Natural killer cell (primary cell): ENCODE results near the gene IL1RN. TPM values are rescaled to one million over a fixed set of nuclear protein-coding genes. Genes with fewer than 3 reads are reported as not detected.

Source experiments
- ATAC-seq, 3 donors: fragments of 150-1000 bp in 2 of 3; fragments of 200-7000 bp in 1 of 3; cut with Tn5 transposase; 1 replicate in 1 of 3; 2 replicates in 2 of 3; pipeline ENCODE4 v1.10.0; 2021; ENCODE audit warnings: mild to moderate bottlenecking in 2 of 3, moderate library complexity in 2 of 3
- DNase-seq, 2 donors: peaks; one replicate each; pipeline versions ENCODE4 v3.0.0 to v3.0.0-alpha.2; 2013 to 2021; ENCODE audit warnings: mixed read lengths in 1 of 2
- H3K27ac ChIP-seq: one replicate; pipeline ENCODE4 v1.5.1; 2013; ENCODE audit warnings: mild to moderate bottlenecking, low read length
- H3K27me3 ChIP-seq: one replicate; pipeline ENCODE4 v1.6.1; 2013; ENCODE audit warnings: low read length; ENCODE audit not compliant: control insufficient read depth, insufficient read depth
- H3K36me3 ChIP-seq: one replicate; pipeline ENCODE4 v1.6.1; 2013; ENCODE audit warnings: low read length; ENCODE audit not compliant: control insufficient read depth, insufficient read depth
- H3K4me1 ChIP-seq: one replicate; pipeline ENCODE4 v1.6.1; 2013; ENCODE audit warnings: low read length; ENCODE audit not compliant: control insufficient read depth, insufficient read depth
- H3K4me3 ChIP-seq: one replicate; pipeline ENCODE4 v1.5.1; 2013; ENCODE audit warnings: low read length
- H3K9me3 ChIP-seq: one replicate; pipeline ENCODE4 v1.6.1; 2013; ENCODE audit warnings: low read length; ENCODE audit not compliant: control insufficient read depth, insufficient read depth
- H3K27ac Mint-ChIP-seq, 2 donors: one replicate each; pipeline ENCODE4 v1.8.0; 2022; ENCODE audit warnings: mild to moderate bottlenecking in 2 of 2, mixed read lengths in 2 of 2, moderate library complexity in 1 of 2
- H3K27me3 Mint-ChIP-seq, 2 donors: one replicate each; pipeline ENCODE4 v1.8.0; 2022; ENCODE audit warnings: low read depth in 2 of 2, mixed read lengths in 2 of 2
- H3K36me3 Mint-ChIP-seq: one replicate; pipeline ENCODE4 v1.8.0; 2022; ENCODE audit warnings: mixed read lengths
- H3K4me1 Mint-ChIP-seq, 2 donors: one replicate each; pipeline ENCODE4 v1.8.0; 2022; ENCODE audit warnings: mixed read lengths in 2 of 2
- H3K4me3 Mint-ChIP-seq: one replicate; pipeline ENCODE4 v1.8.0; 2022; ENCODE audit warnings: mild to moderate bottlenecking, moderate library complexity, mixed read lengths
- H3K9me3 Mint-ChIP-seq, 2 donors: one replicate each; pipeline ENCODE4 v1.8.0; 2022; ENCODE audit warnings: mixed read lengths in 2 of 2
- CTCF ChIP-seq: fragments of 200-600 bp; IDR thresholded peaks from one replicate; pipeline ENCODE4 v1.8.0; 2022; ENCODE audit warnings: antibody characterized with exemption
- WGBS: methylation state at CpG from one replicate; pipeline ENCODE4 v1.1.7; 2013; ENCODE audit warnings: missing lambda C conversion rate; ENCODE audit not compliant: insufficient coverage; 5-methylcytosine and 5-hydroxymethylcytosine counted together
- intact Hi-C: fragments of 100-400 bp; cut with micrococcal nuclease; formaldehyde crosslinking; loops from one replicate; pipeline ENCODE4 v1.14.2; 2022
- total RNA-seq, 4 donors: library from RNA; stranded (reverse); fragments of 120-200 nt in 1 of 4; gene quantifications; one replicate each; pipeline versions ENCODE4 v1.2.3 to v1.2.4, GENCODE V29; 2013 to 2022

The IL1RN gene
- total RNA-seq, 3 donors from 2014 or later (not counting 1 experiment from before 2014, with no cell fraction given): 0.52 to 36.6 (median 0.91) TPM

- ATAC-seq (peak; percentile 45 to 63 (median 59)), DNase-seq (peak in 1 of 2 donors; percentile 59)
- Histone ChIP-seq H3K9me3 (no peaks in the 10 kb centered on the region), H3K27ac (no peak overlapping the region), H3K36me3 (no peaks in the 10 kb centered on the region), H3K4me1 (peaks cover 36% of the 10 kb centered on the region), H3K27me3 (no peaks in the 10 kb centered on the region), H3K4me3 (no peak overlapping the region)
- no peak overlapping the region for H3K4me3 Mint-ChIP-seq
- TF ChIP-seq CTCF: no peak
- H3K27ac Mint-ChIP-seq: no peak overlapping the region
- 41% methylated on average over 5 of the region's 10 CpGs for WGBS
- H3K9me3 Mint-ChIP-seq: no peaks in the 10 kb centered on the region
- no peaks in the 10 kb centered on the region for H3K36me3 Mint-ChIP-seq
- H3K4me1 Mint-ChIP-seq: no peaks in the 10 kb centered on the region
- intact Hi-C loops: no loop called here
- H3K27me3 Mint-ChIP-seq: peaks cover 5 to 7% of the 10 kb centered on the region in 2 donors
Measured at GRCh38 chr2:113116100-113116958, 11.1 kb upstream of the IL1RN start.

GRCh38 chr2:113117541-113118262 lies 9.7 kb upstream of the IL1RN start:
- ATAC-seq (no peak), DNase-seq (no peak)
- 92% methylated on average over 9 of the region's 9 CpGs for WGBS
- no peak for TF ChIP-seq CTCF
- peaks cover 5 to 17% of the 10 kb centered on the region in 2 donors for H3K27me3 Mint-ChIP-seq
- H3K4me1 Mint-ChIP-seq: no peaks in the 10 kb centered on the region
- intact Hi-C loops: no loop called here
- H3K4me3 Mint-ChIP-seq: no peak overlapping the region
- H3K36me3 Mint-ChIP-seq: no peaks in the 10 kb centered on the region
- Histone ChIP-seq H3K27ac (no peak overlapping the region), H3K4me3 (no peak overlapping the region), H3K27me3 (no peaks in the 10 kb centered on the region), H3K4me1 (peaks cover 25% of the 10 kb centered on the region), H3K9me3 (no peaks in the 10 kb centered on the region), H3K36me3 (no peaks in the 10 kb centered on the region)
- H3K9me3 Mint-ChIP-seq: no peaks in the 10 kb centered on the region
- H3K27ac Mint-ChIP-seq: no peak overlapping the region

- Histone ChIP-seq H3K36me3 (no peaks in the 10 kb centered on the region), H3K4me3 (no peak overlapping the region), H3K27ac (no peak overlapping the region), H3K27me3 (no peaks in the 10 kb centered on the region), H3K4me1 (peaks cover 25% of the 10 kb centered on the region), H3K9me3 (no peaks in the 10 kb centered on the region)
- 100% methylated on average over 1 of the region's 2 CpGs for WGBS
- ATAC-seq: no peak
- no peaks in the 10 kb centered on the region for H3K9me3 Mint-ChIP-seq
- H3K27me3 Mint-ChIP-seq: peaks cover 5 to 17% of the 10 kb centered on the region in 2 donors
- no peak for TF ChIP-seq CTCF
- no peaks in the 10 kb centered on the region for H3K4me1 Mint-ChIP-seq
- H3K4me3 Mint-ChIP-seq: no peak overlapping the region
- no peak for DNase-seq
- no peaks in the 10 kb centered on the region for H3K36me3 Mint-ChIP-seq
- intact Hi-C loops: no loop called here
- H3K27ac Mint-ChIP-seq: no peak overlapping the region
Measured at GRCh38 chr2:113118263-113118657, 9.1 kb upstream of the IL1RN start.
